AG08396 (cell line): ENCODE results near the gene ELP1.
"Not testable (repeated sequence)": the region's sequence is repeated elsewhere in the genome, so short reads cannot be mapped to it uniquely, and the experiment has no call there.

Experiments
- DNase-seq: peaks from one replicate; pipeline ENCODE4 v3.0.0; 2012; ENCODE audit warnings: low spot score, mixed read lengths

Gene ELP1

GRCh38 chr9:108924466-108924865, 9.5 kb downstream of the ELP1 start:
- DNase-seq = no peak

- no peak for DNase-seq
These were observed 12.7 kb downstream of the ELP1 start for GRCh38 chr9:108921200-108921599.

- DNase-seq = not testable (repeated sequence)
These were observed 13.5 kb downstream of the ELP1 start for GRCh38 chr9:108920401-108920800.

GRCh38 chr9:108919517-108919916, 14.4 kb downstream of the ELP1 start:
- no peak for DNase-seq

- DNase-seq = no peak
These were observed 20.5 kb downstream of the ELP1 start for GRCh38 chr9:108913391-108913790.

GRCh38 chr9:108911820-108912219, 22.1 kb downstream of the ELP1 start:
- no peak for DNase-seq

GRCh38 chr9:108910914-108911313, 23.0 kb downstream of the ELP1 start:
- no peak for DNase-seq

GRCh38 chr9:108910402-108910801, 23.5 kb downstream of the ELP1 start:
- DNase-seq = no peak

GRCh38 chr9:108905494-108905893, 28.4 kb downstream of the ELP1 start:
- no peak for DNase-seq

- DNase-seq = no peak
These were observed 29.8 kb downstream of the ELP1 start for GRCh38 chr9:108904161-108904560.

- DNase-seq = no peak
These were observed 30.4 kb downstream of the ELP1 start for GRCh38 chr9:108903420-108904103.

GRCh38 chr9:108900176-108900575, 33.7 kb downstream of the ELP1 start:
- no peak for DNase-seq

- DNase-seq = not testable (repeated sequence)
These were observed 34.8 kb downstream of the ELP1 start for GRCh38 chr9:108899023-108899695.

GRCh38 chr9:108897324-108898096, 36.4 kb downstream of the ELP1 start:
- DNase-seq = no peak

- no peak for DNase-seq
These were observed 39.5 kb downstream of the ELP1 start for GRCh38 chr9:108894225-108894997.

GRCh38 chr9:108889649-108890067, 44.3 kb downstream of the ELP1 start:
- no peak for DNase-seq

- DNase-seq = not testable (repeated sequence)
These were observed 47.2 kb downstream of the ELP1 start for GRCh38 chr9:108886594-108887271.

GRCh38 chr9:108885643-108886348, 48.1 kb downstream of the ELP1 start:
- DNase-seq = peak; percentile 41

- no peak for DNase-seq
These were observed 49.2 kb downstream of the ELP1 start for GRCh38 chr9:108884701-108885100.

- no peak for DNase-seq
These were observed 50.8 kb downstream of the ELP1 start for GRCh38 chr9:108883085-108883484.
